SK-N-SH treated with all-trans-retinoic acid at 6 μM for 48 hours (cell line): ENCODE measurements around the gene AMBN.

Experiments used
- ARNTL ChIP-seq: fragments of 450-650 bp; formaldehyde crosslinking; IDR thresholded peaks from 2 replicates; pipeline ENCODE4 v1.5.0; 2020; ENCODE audit warnings: low read depth, mild to moderate bottlenecking, moderate library complexity, borderline replicate concordance
- BACH2 ChIP-seq: fragments of 250-450 bp; sonication (Bioruptor Pico); IDR thresholded peaks from 2 replicates; pipeline ENCODE4 v1.9.0; 2021; ENCODE audit warnings: mild to moderate bottlenecking, borderline replicate concordance
- CSDC2 ChIP-seq: fragments of 250-450 bp; sonication (Bioruptor Pico); IDR thresholded peaks from 2 replicates; pipeline ENCODE4 v1.5.0; 2020; ENCODE audit warnings: mild to moderate bottlenecking, moderate library complexity
- ESRRG ChIP-seq: fragments of 250-450 bp; sonication (Bioruptor Pico); IDR thresholded peaks from 2 replicates; pipeline ENCODE4 v1.6.1; 2021; ENCODE audit warnings: mild to moderate bottlenecking
- GLIS3 ChIP-seq: fragments of 250-450 bp; sonication (Bioruptor Pico); IDR thresholded peaks from 2 replicates; pipeline ENCODE4 v1.5.0; 2020; ENCODE audit warnings: mild to moderate bottlenecking, moderate library complexity
- PATZ1 ChIP-seq: fragments of 250-450 bp; sonication (Bioruptor Pico); IDR thresholded peaks from 2 replicates; pipeline ENCODE4 v1.8.0; 2020; ENCODE audit warnings: mild to moderate bottlenecking, moderate library complexity, borderline replicate concordance
- SNAI2 ChIP-seq: fragments of 250-450 bp; sonication (Bioruptor Pico); IDR thresholded peaks from 2 replicates; pipeline ENCODE4 v1.5.0; 2020; ENCODE audit warnings: mild to moderate bottlenecking, moderate library complexity
- ZC3H10 ChIP-seq: fragments of 250-450 bp; sonication (Bioruptor Pico); IDR thresholded peaks from 2 replicates; pipeline ENCODE4 v1.5.1; 2021; ENCODE audit warnings: mild to moderate bottlenecking, moderate library complexity
- ZFP3 ChIP-seq: fragments of 250-450 bp; sonication (Bioruptor Pico); IDR thresholded peaks from 2 replicates; pipeline ENCODE4 v1.5.0; 2020; ENCODE audit warnings: mild to moderate bottlenecking, moderate library complexity
- ZFP30 ChIP-seq: fragments of 450-650 bp; formaldehyde crosslinking; IDR thresholded peaks from 2 replicates; pipeline ENCODE4 v1.5.0; 2022; ENCODE audit warnings: mild to moderate bottlenecking, moderate library complexity
- ZNF565 ChIP-seq: fragments of 450-650 bp; formaldehyde crosslinking; conservative IDR thresholded peaks from 2 replicates; pipeline ENCODE4 v1.5.0; 2020; ENCODE audit warnings: low read depth, mild to moderate bottlenecking, moderate library complexity
- ZNF8 ChIP-seq: fragments of 450-650 bp; formaldehyde crosslinking; IDR thresholded peaks from 2 replicates; pipeline ENCODE4 v1.5.0; 2020; ENCODE audit warnings: mild to moderate bottlenecking, moderate library complexity
- TF ChIP-seq, protein P1 (sequence below): fragments of 250-450 bp; sonication (Bioruptor Pico); IDR thresholded peaks from 2 replicates; pipeline ENCODE4 v1.5.1; 2021; ENCODE audit warnings: mild to moderate bottlenecking, moderate library complexity
- TF ChIP-seq, protein P2 (sequence below): fragments of 250-450 bp; sonication (Bioruptor Pico); IDR thresholded peaks from 2 replicates; pipeline ENCODE4 v1.5.1; 2020; ENCODE audit warnings: low read depth, mild to moderate bottlenecking, moderate library complexity

- TF ChIP-seq ZC3H10 (no peak), ARNTL (CRISPR knock-in tag) (no peak), PATZ1 (CRISPR knock-in tag) (no peak), CSDC2 (CRISPR knock-in tag) (no peak), ZFP3 (CRISPR knock-in tag) (no peak), BACH2 (CRISPR knock-in tag) (no peak), SNAI2 (no peak), ZNF8 (CRISPR knock-in tag) (no peak), ZNF565 (CRISPR knock-in tag) (no peak), ZFP30 (CRISPR knock-in tag) (no peak), GLIS3 (CRISPR knock-in tag) (no peak), ESRRG (CRISPR knock-in tag) (no peak)
- TF ChIP-seq, protein P1, sequence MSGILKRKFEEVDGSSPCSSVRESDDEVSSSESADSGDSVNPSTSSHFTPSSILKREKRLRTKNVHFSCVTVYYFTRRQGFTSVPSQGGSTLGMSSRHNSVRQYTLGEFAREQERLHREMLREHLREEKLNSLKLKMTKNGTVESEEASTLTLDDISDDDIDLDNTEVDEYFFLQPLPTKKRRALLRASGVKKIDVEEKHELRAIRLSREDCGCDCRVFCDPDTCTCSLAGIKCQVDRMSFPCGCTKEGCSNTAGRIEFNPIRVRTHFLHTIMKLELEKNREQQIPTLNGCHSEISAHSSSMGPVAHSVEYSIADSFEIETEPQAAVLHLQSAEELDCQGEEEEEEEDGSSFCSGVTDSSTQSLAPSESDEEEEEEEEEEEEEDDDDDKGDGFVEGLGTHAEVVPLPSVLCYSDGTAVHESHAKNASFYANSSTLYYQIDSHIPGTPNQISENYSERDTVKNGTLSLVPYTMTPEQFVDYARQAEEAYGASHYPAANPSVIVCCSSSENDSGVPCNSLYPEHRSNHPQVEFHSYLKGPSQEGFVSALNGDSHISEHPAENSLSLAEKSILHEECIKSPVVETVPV, result no peak
- TF ChIP-seq, protein P2, sequence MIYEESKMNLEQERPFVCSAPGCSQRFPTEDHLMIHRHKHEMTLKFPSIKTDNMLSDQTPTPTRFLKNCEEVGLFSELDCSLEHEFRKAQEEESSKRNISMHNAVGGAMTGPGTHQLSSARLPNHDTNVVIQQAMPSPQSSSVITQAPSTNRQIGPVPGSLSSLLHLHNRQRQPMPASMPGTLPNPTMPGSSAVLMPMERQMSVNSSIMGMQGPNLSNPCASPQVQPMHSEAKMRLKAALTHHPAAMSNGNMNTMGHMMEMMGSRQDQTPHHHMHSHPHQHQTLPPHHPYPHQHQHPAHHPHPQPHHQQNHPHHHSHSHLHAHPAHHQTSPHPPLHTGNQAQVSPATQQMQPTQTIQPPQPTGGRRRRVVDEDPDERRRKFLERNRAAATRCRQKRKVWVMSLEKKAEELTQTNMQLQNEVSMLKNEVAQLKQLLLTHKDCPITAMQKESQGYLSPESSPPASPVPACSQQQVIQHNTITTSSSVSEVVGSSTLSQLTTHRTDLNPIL (CRISPR knock-in tag), result no peak
These were observed 10.1 kb upstream of the AMBN start for GRCh38 chr4:70581980-70582379.
